Measurements from ENCODE around the gene SEMA6D.

- TF ChIP-seq FOXJ3 (CRISPR knock-in tag; IDR thresholded peaks at IDR 0.05) (no peak), SMC3 (IDR thresholded peaks at IDR 0.05; ENCODE audit: low read depth, low read length) (no peak), CTCF (IDR thresholded peaks at IDR 0.05) (no peak), POLR2AphosphoS5 (IDR thresholded peaks at IDR 0.05; ENCODE audit: low read depth, low read length) (no peak), ZBTB33 (IDR thresholded peaks at IDR 0.05; ENCODE audit: borderline replicate concordance, low read depth) (no peak), NRF1 (IDR thresholded peaks at IDR 0.05; ENCODE audit: low read depth, low read length) (no peak)
Measured at GRCh38 chr15:47719730-47720129, 2.4 kb downstream of the SEMA6D start.

Measured in SK-N-SH (cell line).